Retinal pigment epithelial cell (primary cell): Measurements from ENCODE around the gene KLK14.

Experiments
- DNase-seq: peaks from one replicate; pipeline ENCODE4 v3.0.0-alpha.2; 2010; ENCODE audit warnings: low read depth
- H3K4me3 ChIP-seq: 2 replicates; pipeline ENCODE4 v1.5.1; 2011; ENCODE audit warnings: mild to moderate bottlenecking, low read length, control low read depth, moderate library complexity
- CTCF ChIP-seq: conservative IDR thresholded peaks from 2 replicates; pipeline ENCODE4 v1.5.1; 2011; ENCODE audit warnings: low read depth, low read length, control low read depth, inconsistent platforms

The KLK14 gene

GRCh38 chr19:51082611-51083010 is at the start of gene KLK14:
TSS of gene KLK14 (minus strand) at chr19:51082887. CDS start at chr19:51082614, 273 bp downstream.
- no peak for DNase-seq
- no peak within 1 kb of the TSS for H3K4me3 ChIP-seq
- no peak for TF ChIP-seq CTCF

- peak; percentile 24 for TF ChIP-seq CTCF
- DNase-seq = peak; percentile 69
- no peak overlapping the region for H3K4me3 ChIP-seq
These were observed 49.3 kb upstream of the KLK14 start for GRCh38 chr19:51131780-51132680.

GRCh38 chr19:51129716-51130115 is 47.0 kb upstream of the KLK14 start:
- no peak for DNase-seq
- no peak overlapping the region for H3K4me3 ChIP-seq
- no peak for TF ChIP-seq CTCF

GRCh38 chr19:51128227-51128626 is 45.5 kb upstream of the KLK14 start:
- DNase-seq = no peak
- no peak for TF ChIP-seq CTCF
- H3K4me3 ChIP-seq = no peak overlapping the region

- TF ChIP-seq CTCF = no peak
- no peak overlapping the region for H3K4me3 ChIP-seq
- no peak for DNase-seq
These were observed 45.1 kb upstream of the KLK14 start for GRCh38 chr19:51127755-51128154.

GRCh38 chr19:51127032-51127431 is 44.3 kb upstream of the KLK14 start:
- no peak for DNase-seq
- TF ChIP-seq CTCF = no peak
- no peak overlapping the region for H3K4me3 ChIP-seq
